GM13976 (cell line): ENCODE data around the gene EMC7.
"Not testable (repeated sequence)": the region's sequence is repeated elsewhere in the genome, so short reads cannot be mapped to it uniquely, and the experiment has no call there.

ENCODE experiments used
- DNase-seq: peaks from one replicate; pipeline ENCODE4 v3.0.0; 2012; ENCODE audit warnings: low spot score
- CTCF ChIP-seq: IDR thresholded peaks from 2 replicates; pipeline ENCODE4 v1.5.1; 2012; ENCODE audit warnings: borderline replicate concordance, mild to moderate bottlenecking; ENCODE audit not compliant: insufficient read depth; ENCODE audit errors: extremely low read depth, missing control alignments, control extremely low read depth
- in situ Hi-C: fragments of 300-500 bp; cut with MboI; formaldehyde crosslinking; loops from one replicate; pipeline ENCODE4 v1.12.0; 2022; ENCODE audit warnings: low sequenced_read_pairs, mixed read lengths, inconsistent platforms; ENCODE audit not compliant: unreplicated experiment

Gene EMC7

DNA sequence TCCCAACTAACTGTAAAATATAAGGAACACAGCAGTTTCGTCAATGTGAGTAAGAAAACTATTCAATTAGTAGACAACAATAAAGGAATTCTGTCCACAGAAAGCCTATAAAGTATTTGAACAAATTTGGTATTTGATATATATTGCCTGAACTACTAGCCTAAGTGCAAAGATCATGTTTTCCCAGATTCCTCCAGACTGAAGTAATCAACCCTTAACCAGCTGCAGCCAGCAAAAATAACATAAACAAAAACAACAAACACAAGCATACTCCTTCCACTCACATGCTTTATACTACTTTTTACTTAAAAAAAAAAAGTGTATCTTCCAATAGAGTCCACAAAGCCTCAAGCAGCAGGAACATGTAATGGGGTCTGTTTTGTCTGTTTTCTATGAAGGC lies 24.3 kb upstream of the EMC7 start:
- in situ Hi-C loops = no loop called here
- TF ChIP-seq CTCF = no peak
- DNase-seq = no peak

DNA sequence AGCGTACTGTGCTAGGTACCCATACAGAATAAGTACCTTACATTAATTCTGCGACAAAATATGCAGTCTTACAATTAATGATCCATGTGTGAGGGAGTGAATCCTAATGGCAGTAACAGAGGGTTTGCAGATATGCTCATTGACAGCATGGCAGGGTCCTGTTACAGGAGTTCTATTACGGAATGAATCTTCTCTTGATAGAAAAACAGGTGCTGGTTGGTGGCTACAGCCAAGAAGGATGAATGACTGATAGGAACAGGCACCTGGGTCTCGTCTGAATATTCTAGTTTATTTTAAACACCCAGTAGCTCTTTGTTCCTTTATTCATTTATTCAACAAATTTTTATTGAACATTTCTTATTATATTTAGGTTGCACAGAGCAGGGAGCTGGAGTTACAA lies 23.0 kb upstream of the EMC7 start:
- no peak for DNase-seq
- in situ Hi-C loops = no loop called here
- TF ChIP-seq CTCF = no peak

GRCh38 chr15:34122771-34123183 lies 21.1 kb upstream of the EMC7 start:
- in situ Hi-C loops = no loop called here
- peak; percentile 26 for DNase-seq
- TF ChIP-seq CTCF = no peak

- DNase-seq, in situ Hi-C loops: not testable (repeated sequence)
Measured at GRCh38 chr15:34121786-34122185, 20.1 kb upstream of the EMC7 start.

GRCh38 chr15:34120420-34120819 lies 18.8 kb upstream of the EMC7 start:
- DNase-seq, in situ Hi-C loops: not testable (repeated sequence)

DNA sequence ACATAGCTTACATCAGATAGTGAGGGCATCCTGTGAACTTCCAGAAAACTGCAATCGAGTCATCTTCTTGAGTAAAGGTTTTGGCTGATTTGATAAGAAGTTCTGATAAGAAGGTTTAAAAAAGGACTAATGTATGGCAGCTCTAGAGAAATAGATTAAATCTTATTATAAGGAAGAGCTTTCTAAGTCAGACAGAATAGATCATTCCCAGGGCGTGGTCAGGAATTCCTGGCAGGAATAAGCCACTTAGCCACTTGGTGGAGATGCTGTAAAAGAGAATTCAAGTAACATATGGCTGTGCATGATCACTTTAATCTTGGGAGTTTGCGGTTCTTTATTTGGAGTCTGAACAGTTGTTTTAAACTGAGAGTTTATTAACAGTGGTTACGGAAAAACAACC lies 17.6 kb upstream of the EMC7 start:
- no peak for DNase-seq
- no peak for TF ChIP-seq CTCF
- in situ Hi-C loops = no loop called here

DNA sequence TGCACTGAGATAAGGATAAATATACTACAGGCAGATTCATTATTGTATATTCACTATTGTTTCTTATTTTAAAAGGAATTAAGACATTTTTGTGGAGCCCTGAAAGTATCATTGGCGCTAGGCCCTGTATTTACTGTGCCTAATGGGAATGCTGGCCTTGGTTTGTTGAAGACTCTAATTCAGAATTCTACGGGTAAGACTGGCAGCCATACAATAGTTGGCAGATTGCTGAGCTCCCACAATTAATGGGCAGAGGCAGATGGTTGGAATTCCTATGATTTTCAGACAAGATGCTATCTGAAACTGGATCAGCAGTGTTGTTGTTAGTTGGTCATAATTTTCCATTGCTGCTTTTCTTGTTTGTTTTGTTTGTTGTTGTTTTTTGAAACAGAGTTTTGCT lies 15.0 kb upstream of the EMC7 start:
- in situ Hi-C loops = no loop called here

More for the DNA sequence above, 15.0 kb upstream of the EMC7 start:
- DNase-seq = no peak
- no peak for TF ChIP-seq CTCF
